GM23248 (cell line): ENCODE measurements around the gene ASPSCR1.

Experiments used
- EZH2 ChIP-seq: fragments of 200-600 bp; sonication (generic); IDR thresholded peaks from 2 replicates; pipeline ENCODE4 v1.6.1; 2018; ENCODE audit warnings: antibody characterized with exemption, mild to moderate bottlenecking; ENCODE audit not compliant: insufficient read depth, poor library complexity, severe bottlenecking
- EZH2phosphoT487 ChIP-seq: fragments of 200-600 bp; sonication (generic); IDR thresholded peaks from 2 replicates; pipeline ENCODE4 v1.6.1; 2018; ENCODE audit warnings: antibody characterized with exemption, moderate library complexity, mild to moderate bottlenecking, low read depth; ENCODE audit not compliant: insufficient read depth

- TF ChIP-seq EZH2phosphoT487, result no peak
- TF ChIP-seq EZH2, result no peak
Observed at GRCh38 chr17:82062076-82062983, 84.9 kb downstream of the ASPSCR1 start.
